ENCODE results near the gene BRI3BP.

DNA sequence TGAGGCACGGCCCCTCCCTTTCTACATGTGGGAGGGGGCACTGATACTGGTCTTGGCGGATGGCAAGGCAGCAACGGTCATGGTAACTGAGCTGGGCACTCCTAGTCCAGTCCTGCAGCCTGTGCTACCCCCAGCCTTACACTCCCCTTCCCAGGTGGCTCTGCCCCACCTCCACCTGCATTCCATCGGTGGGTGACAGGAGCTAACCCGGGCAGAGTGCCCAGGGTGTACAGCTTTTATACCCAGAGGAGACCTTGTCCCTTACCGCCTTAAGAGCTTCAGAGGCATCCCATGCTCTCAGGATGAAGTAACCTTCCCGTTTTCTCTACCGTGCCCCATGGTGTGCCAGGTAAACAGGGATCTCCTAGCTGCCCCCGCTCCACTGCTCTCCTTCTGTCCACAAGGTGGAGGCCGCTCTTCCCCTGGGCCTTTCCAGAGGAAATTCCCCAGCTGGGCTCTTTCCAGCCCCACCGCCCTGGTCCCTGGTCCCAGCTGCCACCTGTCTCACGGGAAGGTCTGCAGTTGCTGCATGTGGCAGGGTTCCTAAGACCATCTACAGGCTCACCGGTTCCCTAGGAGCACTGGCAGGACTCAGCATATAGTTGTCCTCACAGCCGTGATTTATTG is 20.5 kb downstream of the BRI3BP start:
- no peak for TF ChIP-seq CTCF (IDR thresholded peaks at IDR 0.05)
- no peak for TF ChIP-seq POLR2A (IDR thresholded peaks at IDR 0.05)
- no peak for TF ChIP-seq POLR2AphosphoS5 (IDR thresholded peaks at IDR 0.05; ENCODE audit: insufficient read depth in 1 of 2, low read depth in 1 of 2)
